HG02571 (cell line): ENCODE results near the gene PCDHGA1.

Source experiments
- ATAC-seq: cut with Tn5 transposase; IDR thresholded peaks from one replicate; pipeline ENCODE4 v1.9.1; 2021; ENCODE audit warnings: mild to moderate bottlenecking, moderate library complexity; ENCODE audit not compliant: unreplicated experiment

PCDHGA1 gene

GRCh38 chr5:141439411-141440141 is 109.3 kb downstream of the PCDHGA1 start:
- ATAC-seq, result no peak

GRCh38 chr5:141440341-141440740 is 110.0 kb downstream of the PCDHGA1 start:
- ATAC-seq, result no peak

- ATAC-seq, result no peak
These were observed 111.4 kb downstream of the PCDHGA1 start for GRCh38 chr5:141441571-141442170.

- no peak for ATAC-seq
These were observed 135.0 kb downstream of the PCDHGA1 start for GRCh38 chr5:141465351-141465750.

GRCh38 chr5:141475625-141476131 is 145.4 kb downstream of the PCDHGA1 start, which contains the start of gene PCDHGC3:
TSS of gene PCDHGC3 (plus strand) at chr5:141475966. CDS start at chr5:141476117, 151 bp downstream.
- ATAC-seq, result peak; percentile 98

GRCh38 chr5:141476132-141476911 is 146.0 kb downstream of the PCDHGA1 start:
- ATAC-seq, result peak; percentile 26

GRCh38 chr5:141477044-141477575 is 146.8 kb downstream of the PCDHGA1 start:
- no peak for ATAC-seq

GRCh38 chr5:141477815-141478214 is 147.5 kb downstream of the PCDHGA1 start:
- no peak for ATAC-seq

GRCh38 chr5:141478321-141478945 is 148.1 kb downstream of the PCDHGA1 start:
- ATAC-seq, result no peak

GRCh38 chr5:141479776-141480175 is 149.5 kb downstream of the PCDHGA1 start:
- no peak for ATAC-seq

GRCh38 chr5:141483902-141484301 is 153.6 kb downstream of the PCDHGA1 start:
- ATAC-seq, result no peak

GRCh38 chr5:141484310-141484640 is 154.0 kb downstream of the PCDHGA1 start:
- no peak for ATAC-seq

GRCh38 chr5:141484641-141485311 is 154.5 kb downstream of the PCDHGA1 start, which contains the start of gene PCDHGC4:
TSS of gene PCDHGC4 (plus strand) at chr5:141485030. CDS start at chr5:141485174, 144 bp downstream.
- no peak for ATAC-seq

- no peak for ATAC-seq
These were observed 155.2 kb downstream of the PCDHGA1 start for GRCh38 chr5:141485321-141486055.

GRCh38 chr5:141486091-141486490 is 155.8 kb downstream of the PCDHGA1 start:
- ATAC-seq, result no peak

GRCh38 chr5:141487131-141487530 is 156.8 kb downstream of the PCDHGA1 start:
- ATAC-seq, result no peak

- no peak for ATAC-seq
These were observed 158.6 kb downstream of the PCDHGA1 start, which contains the start of gene PCDHGC5 for GRCh38 chr5:141488591-141489561. TSS of gene PCDHGC5 (plus strand) at chr5:141489081. CDS start at chr5:141489241, 160 bp downstream.

GRCh38 chr5:141489841-141490240 is 159.5 kb downstream of the PCDHGA1 start:
- no peak for ATAC-seq
